LHCN-M2 (cell line): ENCODE results near the gene DNAAF3. TPM values are rescaled to one million over a fixed set of nuclear protein-coding genes. Genes with fewer than 3 reads are reported as not detected.

Source experiments
- DNase-seq: peaks from one replicate; pipeline ENCODE4 v3.0.0-alpha.2; 2012; ENCODE audit warnings: low read depth
- total RNA-seq: library from RNA; depleted of rRNA; stranded (reverse); fragments of >200 nt; gene quantifications from 2 replicates; pipeline ENCODE4 v1.2.3, GENCODE V29; 2014

Gene DNAAF3
- total RNA-seq, 1 experiment from 2014 or later: 1.3 TPM

DNA sequence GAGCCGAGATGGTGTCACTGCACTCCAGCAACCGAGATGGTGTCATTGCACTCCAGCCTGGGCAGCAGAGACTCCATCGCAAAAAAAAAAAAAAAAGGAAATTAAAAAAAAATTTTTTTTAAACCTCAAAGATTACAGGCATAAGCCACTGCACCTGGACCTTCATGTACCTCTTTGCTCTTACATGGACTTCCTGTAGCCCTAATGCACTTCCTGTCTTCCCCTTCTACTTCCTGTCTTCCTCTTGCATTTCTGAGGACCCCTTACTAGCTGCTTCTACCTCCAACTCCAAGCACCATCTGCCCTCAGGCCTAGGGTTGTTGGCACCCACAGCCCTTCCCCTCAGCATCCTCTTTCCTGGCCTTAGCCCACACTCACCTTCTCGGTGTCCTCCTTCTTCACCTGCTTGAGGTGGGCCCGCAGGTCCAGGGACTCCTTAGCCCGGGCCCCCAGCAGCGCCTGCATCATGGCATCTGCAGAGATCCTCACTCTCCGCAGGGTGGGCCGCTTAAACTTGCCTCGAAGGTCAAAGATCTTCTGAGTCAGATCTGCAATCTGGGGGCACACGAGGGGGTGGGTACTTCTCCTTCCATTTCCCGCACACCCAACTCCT is 12.7 kb downstream of the DNAAF3 start:
- DNase-seq: no peak

DNA sequence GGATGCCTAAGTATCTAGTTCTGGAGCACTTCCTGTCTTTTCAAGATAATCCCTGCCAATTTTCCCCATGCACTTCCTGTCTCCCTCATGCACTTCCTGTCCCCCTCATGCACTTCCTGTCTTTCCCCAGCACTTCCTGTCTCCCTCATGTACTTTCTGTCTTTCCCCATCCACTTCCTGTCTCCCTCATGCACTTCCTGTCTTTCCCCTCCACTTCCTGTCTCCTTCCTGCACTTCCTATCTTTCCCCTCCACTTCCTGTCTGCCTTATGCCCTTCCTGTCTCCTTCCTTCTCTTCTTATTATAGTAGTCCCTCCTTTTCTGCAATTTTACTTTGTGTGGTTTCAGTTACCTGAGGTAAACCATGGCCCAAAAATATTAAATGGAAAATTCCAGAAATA is 14.4 kb downstream of the DNAAF3 start:
- peak; percentile 59 for DNase-seq

DNA sequence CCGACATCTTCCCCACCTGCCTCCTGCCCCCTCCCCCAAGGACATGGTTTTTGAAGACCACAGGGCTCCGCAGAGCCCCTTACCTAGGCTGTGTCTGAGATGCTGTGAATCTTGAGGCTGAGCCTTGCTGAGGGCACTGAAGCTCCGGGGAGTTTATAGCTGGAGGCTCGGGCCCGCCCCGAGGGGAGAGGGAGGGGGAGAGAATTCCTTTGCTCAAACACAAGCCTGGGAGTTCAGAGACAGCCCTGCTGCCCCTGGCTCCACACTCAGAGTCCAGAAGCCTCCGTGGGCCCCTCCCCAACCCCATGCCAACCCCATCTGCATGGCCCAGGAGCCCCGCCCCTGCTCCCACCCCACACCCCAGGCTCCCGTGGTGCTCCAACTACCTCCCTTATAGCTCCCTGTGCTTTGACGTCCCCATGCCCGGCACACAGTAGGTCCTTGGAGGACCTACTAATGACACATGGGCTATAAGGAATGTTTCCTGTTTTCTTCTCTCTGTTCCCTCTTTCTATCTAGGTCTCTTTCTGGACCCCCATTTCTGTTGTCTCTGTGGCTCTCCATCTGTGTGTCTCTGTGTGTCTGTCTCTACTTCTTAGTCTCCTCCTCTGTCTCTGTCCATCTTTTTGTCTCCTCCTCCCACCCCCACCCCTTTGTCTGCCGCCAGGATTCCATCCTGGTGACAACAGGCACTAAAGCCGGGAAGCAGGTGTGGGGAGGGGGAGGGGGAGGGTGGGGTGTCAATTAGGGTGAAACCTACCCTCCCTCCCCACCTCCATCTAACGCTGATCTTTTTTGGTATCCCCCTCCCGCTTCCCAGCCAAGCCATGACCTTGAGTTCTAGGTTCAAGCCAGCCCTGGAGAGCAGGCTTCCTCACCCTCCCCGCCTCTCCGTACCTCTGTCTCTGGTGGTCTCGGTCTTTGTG is 17.1 kb downstream of the DNAAF3 start, which contains the start of gene TNNT1:
Gene TNNT1 (minus strand): TSS at position 129 of the 926 bp plus-strand sequence. CDS start 2,049 bp downstream, outside the sequence.
- peak; percentile 54 for DNase-seq

DNA sequence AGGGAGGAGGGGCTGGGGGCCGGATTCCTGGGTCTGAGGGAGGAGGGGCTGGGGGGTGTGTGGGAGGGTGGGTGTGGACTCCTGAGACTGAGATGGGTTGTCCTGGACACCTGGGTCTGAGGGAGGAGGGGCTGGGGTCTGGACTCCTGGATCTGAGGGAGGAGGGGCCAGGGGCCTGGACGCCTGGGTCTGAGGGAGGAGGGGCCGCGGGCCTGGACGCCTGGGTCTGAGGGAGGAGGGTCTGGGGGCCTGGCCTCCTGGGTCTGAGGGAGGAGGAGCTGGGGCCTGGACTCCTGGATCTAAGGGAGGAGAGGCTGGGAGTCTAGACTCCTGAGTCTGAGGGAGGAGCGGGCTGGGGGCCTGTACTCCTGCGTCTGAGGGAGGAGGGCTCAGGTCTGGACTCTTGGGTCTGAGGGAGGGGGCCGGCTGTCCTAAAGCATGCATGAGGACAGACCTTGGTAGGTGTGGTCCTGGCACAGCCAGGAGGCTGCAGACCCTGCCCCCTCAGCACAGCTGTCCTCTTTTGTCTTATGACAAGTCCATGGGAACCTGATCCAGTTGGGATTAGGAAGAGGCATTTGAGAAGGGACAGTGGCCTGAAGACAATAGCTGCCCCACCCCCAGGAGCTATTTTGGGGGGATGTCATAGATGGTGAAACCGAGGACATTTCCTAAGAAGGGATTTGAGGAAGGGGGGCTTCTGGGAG is 18.7 kb downstream of the DNAAF3 start:
- DNase-seq: peak; percentile 86

- DNase-seq: no peak
These were observed 19.6 kb downstream of the DNAAF3 start for GRCh38 chr19:55146705-55147273.

DNA sequence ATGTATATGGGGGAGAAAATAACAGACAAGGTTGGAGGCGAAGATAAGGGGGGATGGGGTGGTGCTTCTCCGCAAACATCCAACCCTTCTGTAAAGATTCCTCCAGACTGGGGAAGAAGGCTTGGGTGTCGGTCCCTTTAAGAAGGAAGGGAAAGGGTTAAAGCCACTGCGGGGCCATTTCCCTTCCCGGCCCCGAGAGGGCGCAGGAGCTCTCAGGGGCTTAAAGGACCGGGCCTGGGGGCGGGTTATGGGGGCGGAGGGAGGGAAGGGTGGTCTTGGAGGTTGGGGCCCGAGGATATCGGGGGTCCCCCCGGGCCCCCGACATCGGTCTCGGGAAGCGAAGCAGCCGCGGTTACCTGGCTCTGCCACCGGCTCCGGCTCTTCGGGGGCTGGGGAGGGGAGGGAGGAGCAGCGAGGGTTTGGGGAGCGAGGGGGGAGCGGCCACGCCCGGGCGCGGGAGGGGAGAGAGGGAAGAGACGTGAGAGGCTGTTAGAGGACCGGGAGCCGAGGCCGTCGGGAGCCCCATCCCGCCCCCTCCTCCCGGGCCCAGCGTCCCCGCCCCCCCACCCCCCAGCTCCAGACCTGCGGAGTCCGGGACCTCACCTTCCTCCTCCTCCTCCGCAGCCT is 20.2 kb downstream of the DNAAF3 start:
- DNase-seq: no peak

- DNase-seq: no peak
These were observed 21.2 kb downstream of the DNAAF3 start for GRCh38 chr19:55145232-55145631.

GRCh38 chr19:55141696-55142095 is 24.7 kb downstream of the DNAAF3 start:
- DNase-seq: no peak

- DNase-seq: no peak
These were observed 28.5 kb downstream of the DNAAF3 start for GRCh38 chr19:55137915-55138314.

- DNase-seq: no peak
These were observed 29.9 kb downstream of the DNAAF3 start for GRCh38 chr19:55136399-55137102.

- no peak for DNase-seq
These were observed 31.7 kb downstream of the DNAAF3 start for GRCh38 chr19:55134736-55135135.

DNA sequence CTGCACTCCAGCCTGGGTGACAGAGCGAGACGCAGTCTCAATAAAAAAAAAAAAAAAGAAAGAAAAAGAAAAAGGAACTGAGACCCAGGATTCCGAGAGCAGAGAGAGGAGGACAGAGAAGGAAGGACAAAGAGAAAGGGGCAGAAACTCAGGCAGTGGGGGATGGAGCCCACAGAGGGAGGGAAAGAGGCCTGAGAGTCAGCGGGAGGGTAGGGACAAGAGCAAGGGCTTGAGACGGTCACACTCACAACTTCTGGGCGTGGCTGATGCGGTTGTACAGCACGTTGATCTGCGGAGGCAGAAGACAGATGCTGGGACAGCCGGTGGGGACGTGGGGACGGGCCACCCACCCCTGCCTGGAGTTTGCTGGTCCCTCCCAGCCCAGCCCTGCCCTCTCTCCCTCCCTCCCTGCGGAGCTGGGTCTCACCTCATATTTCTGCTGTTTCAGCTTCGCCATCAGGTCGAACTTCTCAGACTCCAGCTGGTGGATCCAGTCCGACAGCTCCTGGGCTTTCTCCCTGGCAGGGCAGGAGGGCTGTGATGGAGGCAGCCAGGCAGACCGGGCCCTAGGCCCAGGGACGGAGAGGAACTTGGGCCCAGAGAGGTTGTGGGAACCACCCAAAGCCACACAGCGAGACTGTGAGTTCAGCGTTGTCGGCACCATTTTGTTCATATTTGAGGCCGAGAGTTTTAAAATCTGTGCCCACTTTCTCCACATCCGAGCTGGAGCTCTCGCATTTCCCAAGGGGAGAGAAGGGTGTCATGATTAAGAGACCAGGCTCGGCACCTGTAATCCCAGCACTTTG is 32.6 kb downstream of the DNAAF3 start:
- no peak for DNase-seq

GRCh38 chr19:55132453-55133129 is 33.8 kb downstream of the DNAAF3 start:
- DNase-seq: no peak

DNA sequence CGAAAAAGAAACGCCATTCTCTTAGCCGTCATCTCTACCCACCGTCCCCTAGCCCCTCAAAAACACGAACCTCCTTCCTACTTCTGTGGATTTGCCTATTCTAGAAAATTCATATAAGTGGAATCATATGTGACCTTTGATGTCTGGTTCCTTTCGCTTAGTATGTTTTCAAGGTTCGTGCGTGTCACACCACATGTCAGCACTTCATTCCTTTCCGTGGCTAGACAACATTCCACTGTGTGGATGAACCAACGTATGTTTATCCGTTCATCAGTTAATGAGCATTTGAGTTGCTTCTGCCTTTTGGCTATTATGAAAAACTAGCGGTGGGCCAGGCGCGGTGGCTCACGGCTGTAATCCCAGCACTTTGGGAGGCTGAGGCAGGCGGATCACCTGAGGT is 35.0 kb downstream of the DNAAF3 start:
- DNase-seq: no peak

GRCh38 chr19:55119053-55119452 is 47.4 kb downstream of the DNAAF3 start:
- DNase-seq: no peak

GRCh38 chr19:55118401-55118991 is 47.9 kb downstream of the DNAAF3 start:
- peak; percentile 75 for DNase-seq

GRCh38 chr19:55117663-55118391 is 48.6 kb downstream of the DNAAF3 start:
- DNase-seq: peak; percentile 99
